Kidney epithelial cell (primary cell): ENCODE measurements around the gene ADCY2. TPM values are rescaled to one million over a fixed set of nuclear protein-coding genes. Genes with fewer than 3 reads are reported as not detected.

ENCODE experiments used
- DNase-seq: peaks from one replicate; pipeline ENCODE4 v3.0.0-alpha.2; 2010; ENCODE audit warnings: low read depth
- H3K27me3 ChIP-seq: 2 replicates; pipeline ENCODE4 v1.6.0; 2011; ENCODE audit warnings: low read length; ENCODE audit not compliant: control insufficient read depth, insufficient read depth
- H3K36me3 ChIP-seq: 2 replicates; pipeline ENCODE4 v1.5.1; 2011; ENCODE audit warnings: low read length; ENCODE audit not compliant: control insufficient read depth, insufficient read depth
- H3K4me3 ChIP-seq: 2 replicates; pipeline ENCODE4 v1.5.1; 2011; ENCODE audit warnings: low read depth, mild to moderate bottlenecking, control low read depth, low read length
- CTCF ChIP-seq: IDR thresholded peaks from 2 replicates; pipeline ENCODE4 v1.5.1; 2011; ENCODE audit warnings: mild to moderate bottlenecking, moderate library complexity, low read length, control low read depth, inconsistent platforms; ENCODE audit not compliant: insufficient read depth, poor library complexity, severe bottlenecking
- total RNA-seq: library from RNA; depleted of rRNA; stranded (reverse); fragments of >200 nt; gene quantifications from 2 replicates; pipeline ENCODE4 v1.2.3, GENCODE V29; 2015

Gene ADCY2
- total RNA-seq, 1 donor from 2014 or later, result 0.25 TPM

DNA sequence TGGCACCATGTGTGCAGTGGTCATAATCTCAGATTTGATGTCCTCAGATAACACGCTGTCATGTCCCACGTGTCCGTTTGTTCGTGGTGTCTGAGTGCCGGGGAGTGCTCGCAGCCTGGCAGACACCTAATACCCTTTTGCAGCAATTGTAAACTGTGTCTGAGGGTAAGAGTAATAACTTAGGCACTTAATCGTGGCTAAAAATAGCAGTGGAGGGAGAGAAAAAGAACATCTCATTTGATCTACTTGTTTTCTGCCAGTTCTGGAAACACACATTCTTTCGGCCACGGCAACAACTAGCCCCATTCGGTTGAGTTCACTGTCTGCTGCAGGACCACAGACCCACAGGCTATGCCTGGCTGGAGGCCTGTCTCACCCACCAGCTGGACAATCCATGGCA lies 16.5 kb downstream of the ADCY2 start:
- Histone ChIP-seq H3K27me3 (no peaks in the 10 kb centered on the region), H3K4me3 (no peak overlapping the region), H3K36me3 (no peaks in the 10 kb centered on the region)
- no peak for DNase-seq
- no peak for TF ChIP-seq CTCF

- TF ChIP-seq CTCF, result no peak
- DNase-seq, result no peak
- Histone ChIP-seq H3K27me3 (no peaks in the 10 kb centered on the region), H3K36me3 (no peaks in the 10 kb centered on the region), H3K4me3 (no peak overlapping the region)
Observed at GRCh38 chr5:7415123-7415522, 19.2 kb downstream of the ADCY2 start.

- DNase-seq, result no peak
- H3K27me3 ChIP-seq, result no peaks in the 10 kb centered on the region
- no peak overlapping the region for H3K4me3 ChIP-seq
- H3K36me3 ChIP-seq, result no peaks in the 10 kb centered on the region
- TF ChIP-seq CTCF, result no peak
Observed at GRCh38 chr5:7415587-7416535, 19.9 kb downstream of the ADCY2 start.

GRCh38 chr5:7418276-7418675 lies 22.3 kb downstream of the ADCY2 start:
- TF ChIP-seq CTCF, result no peak
- no peak for DNase-seq

GRCh38 chr5:7419367-7419766 lies 23.4 kb downstream of the ADCY2 start:
- no peak for DNase-seq
- no peak for TF ChIP-seq CTCF
- no peaks in the 10 kb centered on the region for H3K36me3 ChIP-seq
- no peaks in the 10 kb centered on the region for H3K27me3 ChIP-seq
- no peak overlapping the region for H3K4me3 ChIP-seq

More at GRCh38 chr5:7418276-7418675, 22.3 kb downstream of the ADCY2 start:
- Histone ChIP-seq H3K27me3 (no peaks in the 10 kb centered on the region), H3K36me3 (no peaks in the 10 kb centered on the region), H3K4me3 (no peak overlapping the region)
